Activated CD4-positive, alpha-beta T cell treated with anti-CD3 and anti-CD28 coated beads for 24 hours (primary cell): ENCODE data around the gene TAS2R42.

Source experiments
- DNase-seq, 2 donors: peaks; one replicate each; pipeline ENCODE4 v3.0.0-alpha.2; 2020; ENCODE audit warnings: low read depth in 2 of 2

The TAS2R42 gene

DNA sequence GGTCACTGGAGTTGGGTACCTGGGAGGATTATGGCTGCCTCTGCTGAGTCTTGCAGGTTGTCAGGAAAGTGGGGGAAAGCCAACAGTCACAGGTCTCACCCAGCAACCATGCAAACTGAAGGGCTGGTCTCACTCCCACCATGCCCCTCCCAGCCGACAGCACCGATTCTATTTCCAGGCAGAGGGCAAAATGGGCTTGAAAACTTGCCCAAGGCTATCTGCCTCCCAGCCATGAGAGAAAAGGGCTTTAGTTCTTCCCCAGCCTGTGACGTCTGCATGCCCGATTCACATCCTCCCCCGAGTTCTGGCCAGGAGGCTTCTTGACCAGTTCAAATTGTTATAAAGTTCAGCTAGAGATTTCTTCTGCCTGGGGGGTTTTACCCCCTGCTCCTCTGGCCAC, 42.4 kb downstream of the TAS2R42 start:
- DNase-seq = no peak

DNA sequence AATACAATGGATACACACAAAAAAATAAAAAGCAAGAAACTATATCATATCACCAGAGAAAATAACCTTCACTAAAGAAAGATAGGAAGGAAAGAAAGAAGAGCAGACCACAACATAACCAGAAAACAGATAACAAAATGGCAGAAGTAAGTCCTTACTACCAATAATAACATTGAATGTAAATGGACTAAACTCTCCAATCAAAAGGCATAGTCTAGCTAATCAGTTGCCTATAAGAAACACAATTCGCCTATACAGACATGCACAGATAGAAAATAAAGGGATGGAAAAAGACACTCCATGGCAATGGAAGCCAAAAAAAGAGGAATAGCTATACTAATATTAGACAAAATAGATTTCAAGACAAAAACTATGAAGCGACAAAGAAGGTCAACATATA, 43.4 kb downstream of the TAS2R42 start:
- no peak for DNase-seq

DNA sequence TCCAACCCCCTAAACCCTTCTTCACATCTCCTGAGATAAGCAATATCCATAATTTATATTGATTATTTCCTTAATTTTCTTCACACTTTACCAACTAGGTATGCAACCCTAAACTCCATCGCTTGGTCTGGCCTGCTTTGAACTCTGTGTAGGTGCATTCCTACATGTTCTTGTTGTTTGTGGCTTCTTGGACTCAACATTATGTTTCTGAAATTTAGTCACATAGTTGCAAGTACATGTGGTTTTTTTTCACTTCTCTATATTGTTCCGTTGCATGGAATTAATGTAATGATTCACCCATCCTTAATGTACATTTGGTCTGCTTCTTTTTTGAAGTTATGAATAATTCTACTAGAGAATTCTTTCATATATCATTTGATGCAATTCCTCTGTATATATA, 50.7 kb downstream of the TAS2R42 start:
- DNase-seq = no peak
